GM21423 (cell line): Measurements from ENCODE around the gene NKPD1.

Experiments
- ATAC-seq: cut with Tn5 transposase; IDR thresholded peaks from one replicate; pipeline ENCODE4 v1.9.1; 2021; ENCODE audit warnings: mild to moderate bottlenecking, moderate library complexity; ENCODE audit not compliant: unreplicated experiment

NKPD1 gene, protein sequence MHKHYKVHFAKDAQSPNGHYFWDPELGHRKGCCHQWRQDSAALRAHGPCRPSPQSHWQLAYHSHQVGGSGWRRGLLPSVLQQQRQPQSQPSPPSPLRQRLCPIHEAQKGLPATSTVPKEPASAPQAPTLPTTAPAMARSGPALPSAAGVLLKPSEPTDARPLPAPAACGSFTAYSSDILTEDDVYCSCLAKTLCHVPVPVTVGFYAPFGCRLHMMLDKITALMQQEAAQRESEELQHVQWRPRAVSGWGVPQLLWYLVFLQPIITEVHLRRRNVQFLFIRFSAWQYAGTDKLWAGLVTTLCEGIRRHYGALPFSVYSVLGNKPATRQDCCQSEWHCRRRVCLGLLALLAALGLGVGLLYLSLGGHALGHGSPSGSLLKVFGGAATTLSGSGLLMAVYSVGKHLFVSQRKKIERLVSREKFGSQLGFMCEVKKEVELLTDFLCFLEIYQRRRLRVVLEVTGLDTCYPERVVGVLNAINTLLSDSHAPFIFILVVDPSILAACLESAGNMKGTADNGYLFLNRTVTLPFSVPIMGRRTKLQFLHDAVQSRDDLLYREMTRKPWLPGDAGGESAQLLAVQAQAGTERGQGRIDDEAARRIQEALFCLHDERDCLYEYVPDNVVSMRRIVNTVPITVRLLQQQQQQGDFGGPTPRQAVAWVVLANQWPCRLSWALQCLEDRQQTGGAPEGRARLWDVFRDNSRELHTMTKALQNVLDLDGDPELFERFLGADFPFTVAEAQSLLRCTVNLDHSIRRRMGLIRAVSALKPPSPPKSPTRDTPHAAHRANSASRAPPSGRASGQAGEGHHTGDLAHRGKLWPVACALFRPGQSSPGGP

GRCh38 chr19:45160870-45161737 lies at the start of gene NKPD1:
TSS of gene NKPD1 (minus strand) at chr19:45160982. CDS start at chr19:45160150, 832 bp downstream.
- ATAC-seq: no peak

DNA sequence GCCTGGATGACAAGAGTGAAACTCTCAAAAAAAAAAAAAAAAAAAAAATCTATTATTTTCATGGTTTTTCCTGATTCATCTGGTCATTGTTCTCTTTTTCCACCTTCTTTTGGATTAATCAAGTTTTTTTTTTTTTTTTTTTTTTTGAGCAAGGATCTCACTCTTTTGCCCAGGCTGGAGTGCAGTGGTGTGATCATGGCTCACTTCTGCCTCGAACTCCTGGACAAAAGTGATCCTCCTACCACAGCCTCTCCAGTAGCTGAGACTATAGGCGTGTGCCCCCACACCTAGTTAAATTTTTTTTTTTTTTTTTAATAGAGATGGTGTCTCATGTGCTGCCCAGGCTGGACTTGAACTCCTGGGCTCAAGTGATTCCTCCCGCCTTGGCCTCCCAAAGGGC lies 45.5 kb upstream of the NKPD1 start:
- ATAC-seq: no peak

DNA sequence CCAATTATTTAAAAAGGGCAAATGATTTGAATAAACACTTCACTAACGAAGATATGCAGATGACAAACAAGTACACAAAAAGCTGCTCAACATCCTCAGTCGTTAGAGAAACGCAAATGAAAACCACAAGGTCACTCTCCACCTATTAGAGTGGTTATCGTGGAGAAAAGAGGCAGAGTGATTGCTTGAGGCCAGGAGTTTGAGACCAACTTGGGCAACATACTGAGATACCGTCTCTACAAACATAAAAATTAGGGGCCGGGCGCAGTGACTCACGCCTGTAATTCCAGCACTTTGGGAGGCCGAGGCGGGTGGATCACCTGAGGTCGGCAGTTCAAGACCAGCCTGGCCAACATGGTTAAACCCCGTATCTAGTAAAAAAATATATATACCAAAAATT lies 45.0 kb upstream of the NKPD1 start:
- no peak for ATAC-seq

DNA sequence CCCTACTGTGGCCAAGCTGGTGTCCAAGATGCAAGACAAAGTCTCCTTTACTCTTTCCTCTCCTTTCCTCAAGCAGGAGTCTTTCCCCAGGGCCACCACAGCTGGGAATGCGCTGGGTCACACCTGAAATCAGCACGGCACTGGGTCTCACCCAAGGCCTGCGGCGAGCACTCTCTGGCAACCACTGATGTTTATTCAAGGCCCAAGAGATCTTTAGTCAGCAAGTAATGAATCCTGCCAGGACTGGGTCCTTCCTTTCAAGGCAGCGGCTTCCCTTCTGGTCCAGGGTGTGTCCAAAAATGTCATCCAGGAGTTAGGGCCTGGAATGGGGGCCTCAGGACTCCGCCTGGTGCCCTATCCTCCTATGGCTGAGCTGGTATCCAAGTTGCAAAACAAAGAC lies 41.9 kb upstream of the NKPD1 start:
- ATAC-seq: no peak

DNA sequence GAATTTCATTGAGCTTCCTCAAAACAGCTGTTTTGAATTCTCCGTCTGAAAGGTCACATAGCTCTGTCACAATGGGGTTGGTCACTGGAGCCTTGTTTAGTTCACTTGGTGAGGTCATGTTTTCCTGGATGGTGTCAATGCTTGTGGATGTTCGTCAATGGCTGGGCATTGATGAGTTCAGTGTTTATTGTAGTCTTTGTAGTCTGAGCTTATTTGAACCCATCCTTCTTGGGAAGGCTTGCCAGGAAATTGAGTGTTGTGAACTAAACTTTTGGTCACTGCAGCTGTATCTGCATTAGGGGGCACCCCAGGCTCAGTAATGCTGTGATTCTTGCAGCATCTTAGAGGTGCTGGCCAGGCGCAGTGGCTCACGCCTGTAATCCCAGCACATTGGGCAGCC lies 39.8 kb upstream of the NKPD1 start:
- no peak for ATAC-seq

- ATAC-seq: no peak
These were observed 35.0 kb upstream of the NKPD1 start for GRCh38 chr19:45195764-45196163.

- ATAC-seq: no peak
These were observed 30.6 kb upstream of the NKPD1 start for GRCh38 chr19:45191375-45191774.

DNA sequence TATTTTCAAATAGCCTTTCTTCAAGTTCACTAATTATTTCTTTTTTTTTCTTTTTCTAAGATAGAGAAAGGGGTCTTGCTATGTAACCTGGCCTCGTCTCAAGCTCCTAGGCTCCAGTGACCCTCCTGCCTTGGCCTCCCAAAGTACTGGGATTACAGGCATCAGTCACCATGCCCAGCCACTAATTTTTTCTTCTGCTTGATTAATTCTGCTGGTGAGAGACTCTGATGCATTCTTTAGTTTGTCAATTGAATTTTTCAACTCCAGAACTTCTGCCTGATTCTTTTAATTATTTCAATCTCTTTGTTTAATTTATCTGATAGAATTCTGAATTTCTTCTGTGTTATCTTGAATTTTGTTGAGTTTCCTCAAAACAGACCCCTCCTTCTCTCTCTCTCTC lies 29.2 kb upstream of the NKPD1 start:
- ATAC-seq: no peak

DNA sequence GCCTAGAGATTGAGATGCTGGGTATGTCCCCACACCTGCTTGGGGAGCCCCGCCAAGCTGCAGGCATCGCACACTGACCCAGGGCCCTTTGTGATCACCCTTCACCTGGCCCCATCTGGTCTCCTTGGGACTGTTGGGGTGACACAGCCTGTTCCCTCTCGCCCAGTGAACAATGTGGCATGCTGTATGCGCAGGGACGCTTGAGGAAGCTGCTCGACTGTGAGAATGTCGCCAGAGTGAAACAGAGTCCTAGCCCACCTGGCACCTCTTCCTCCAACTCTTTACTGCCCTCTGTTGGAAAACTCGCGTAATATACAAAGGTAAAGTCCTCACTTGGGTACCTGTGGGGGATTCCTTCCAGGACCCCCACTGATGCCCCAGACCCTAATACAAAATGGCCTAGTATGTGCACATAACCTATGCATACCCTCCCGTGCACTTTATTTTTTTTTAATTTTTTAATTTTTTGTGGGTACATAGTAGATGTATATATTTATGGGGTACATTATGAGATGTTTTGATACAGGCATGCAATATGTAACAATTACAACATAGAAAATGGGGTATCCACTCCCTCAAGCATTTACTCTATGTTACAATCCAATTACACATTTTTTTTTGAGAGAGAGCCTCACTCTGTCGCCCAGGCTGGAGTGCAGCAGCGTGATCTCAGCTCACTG lies 26.8 kb upstream of the NKPD1 start:
- no peak for ATAC-seq

- ATAC-seq: no peak
These were observed 25.9 kb upstream of the NKPD1 start for GRCh38 chr19:45186509-45187334.

GRCh38 chr19:45184115-45184514 lies 23.3 kb upstream of the NKPD1 start:
- no peak for ATAC-seq

DNA sequence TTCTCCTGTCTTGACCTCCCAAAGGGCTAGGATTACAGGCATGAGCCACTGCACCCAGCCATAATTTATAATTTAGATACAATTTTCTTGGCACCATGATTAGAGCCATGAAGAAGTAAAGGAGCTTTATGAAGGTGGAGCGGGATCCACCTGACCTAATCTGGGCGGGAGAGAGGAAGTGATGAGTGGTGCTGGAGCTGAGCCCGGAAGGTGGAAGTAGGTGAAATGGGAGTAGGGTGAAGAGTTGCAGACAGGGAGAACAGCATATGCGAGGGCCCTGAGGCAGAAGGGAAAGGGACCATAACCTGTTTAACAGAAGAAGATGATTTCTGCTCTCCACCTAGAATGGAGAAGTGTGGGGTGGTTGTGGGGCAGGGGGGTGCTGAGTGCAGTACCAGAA lies 22.0 kb upstream of the NKPD1 start:
- no peak for ATAC-seq

DNA sequence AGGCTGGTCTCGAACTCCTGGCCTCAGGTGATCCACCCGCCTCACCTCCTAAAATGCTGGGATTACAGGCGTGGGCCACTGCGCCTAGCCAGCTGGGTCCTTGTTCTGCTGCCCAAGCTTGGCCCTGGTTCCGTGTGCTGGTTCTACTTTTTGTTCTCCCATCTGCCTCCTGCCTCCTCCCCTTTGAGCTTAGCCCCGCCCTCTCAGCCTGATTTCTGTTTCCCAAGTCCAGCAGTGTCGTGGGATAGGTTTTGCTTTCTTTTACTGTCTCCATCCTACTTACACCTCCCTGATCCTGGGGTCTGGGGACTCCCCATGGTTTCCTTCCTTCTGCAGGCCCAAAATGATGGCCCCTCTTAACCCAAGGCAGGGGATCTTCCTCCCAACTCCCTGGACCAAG lies 20.2 kb upstream of the NKPD1 start:
- no peak for ATAC-seq

DNA sequence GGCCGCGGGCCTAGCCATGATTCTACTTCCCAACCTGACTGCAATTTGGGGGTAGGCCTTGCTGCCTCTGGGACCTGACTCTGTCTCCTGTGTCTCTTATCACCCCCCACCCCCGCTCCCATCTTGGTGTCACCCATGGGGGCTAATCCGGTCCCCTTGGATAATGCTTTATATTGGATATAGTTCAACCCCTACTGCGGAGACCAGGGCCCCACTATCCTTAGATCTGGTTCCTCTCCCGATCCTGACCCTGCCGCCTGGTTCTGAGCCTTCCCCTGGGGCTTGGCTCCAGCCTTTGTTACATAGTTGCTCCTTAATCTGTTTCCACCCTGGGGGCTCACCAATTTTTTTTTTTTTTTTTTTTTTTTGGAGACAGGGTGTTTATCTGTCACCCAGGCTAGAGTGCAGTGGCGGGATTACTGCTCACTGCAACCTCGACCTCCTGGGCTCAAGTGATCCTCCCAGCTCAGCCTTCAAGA lies 19.1 kb upstream of the NKPD1 start:
- ATAC-seq: no peak

GRCh38 chr19:45179072-45179891 lies 18.5 kb upstream of the NKPD1 start:
- no peak for ATAC-seq

GRCh38 chr19:45178262-45179071 lies 17.7 kb upstream of the NKPD1 start, which contains the start of gene BLOC1S3:
TSS of gene BLOC1S3 (plus strand) at chr19:45178784. CDS start at chr19:45179297, 513 bp downstream.
- ATAC-seq: peak; percentile 80

GRCh38 chr19:45177817-45178261 lies 17.1 kb upstream of the NKPD1 start, which contains the start of gene TRAPPC6A:
TSS of gene TRAPPC6A (minus strand) at chr19:45178237. CDS start at chr19:45178218, 19 bp downstream.
- peak; percentile 11 for ATAC-seq
